Heart left ventricle (tissue), 16 donors: ENCODE results near the gene TET3. TPM values are rescaled to one million over a fixed set of nuclear protein-coding genes. Genes with fewer than 3 reads are reported as not detected.

Experiments
- ATAC-seq, 4 donors: fragments of 200-7000 bp; cut with Tn5 transposase; one replicate each; pipeline ENCODE4 v1.9.1; 2020 to 2022; ENCODE audit warnings: moderate library complexity in 4 of 4, mild to moderate bottlenecking in 3 of 4, moderate number of reproducible peaks in 1 of 4
- DNase-seq, 5 donors: peaks; one replicate each; pipeline ENCODE4 v3.0.0-alpha.2; 2020
- H3K27ac ChIP-seq, 12 donors: fragments of 200-600 bp; sonication (generic) in 4 of 12; one replicate each; pipeline versions ENCODE4 v1.5.0 to v1.8.0; 2016 to 2022; ENCODE audit warnings: mild to moderate bottlenecking in 2 of 12
- H3K27me3 ChIP-seq, 9 donors: fragments of 200-600 bp; sonication (generic) in 2 of 9; one replicate each; pipeline versions ENCODE4 v1.5.1 to v1.8.0; 2016 to 2022; ENCODE audit warnings: mild to moderate bottlenecking in 3 of 9
- H3K36me3 ChIP-seq, 9 donors: fragments of 200-600 bp; sonication (generic) in 2 of 9; one replicate each; pipeline versions ENCODE4 v1.5.0 to v1.8.0; 2018 to 2022; ENCODE audit warnings: mild to moderate bottlenecking in 2 of 9
- H3K4me1 ChIP-seq, 12 donors: fragments of 200-600 bp; sonication (generic) in 4 of 12; one replicate each; pipeline versions ENCODE4 v1.5.0 to v1.8.0; 2016 to 2022; ENCODE audit warnings: mild to moderate bottlenecking in 3 of 12
- H3K4me3 ChIP-seq, 12 donors: fragments of 200-600 bp; sonication (generic) in 4 of 12; one replicate each; pipeline versions ENCODE4 v1.5.0 to v1.8.0; 2017 to 2022; ENCODE audit warnings: mild to moderate bottlenecking in 9 of 12, moderate library complexity in 4 of 12
- H3K9me3 ChIP-seq, 12 donors: fragments of 200-600 bp; sonication (generic) in 4 of 12; one replicate each; pipeline versions ENCODE4 v1.5.0 to v1.8.0; 2016 to 2022; ENCODE audit warnings: mild to moderate bottlenecking in 1 of 12
- POLR2A ChIP-seq, 2 donors: fragments of 450-650 bp; IDR thresholded peaks; one replicate each; pipeline ENCODE4 v1.6.1; 2017; ENCODE audit warnings: antibody characterized with exemption in 2 of 2, mild to moderate bottlenecking in 2 of 2, moderate library complexity in 2 of 2
- WGBS, 4 donors: extraction: QIAGEN DNeasy Blood & Tissue Kit in 2 of 4; methylation state at CpG; one replicate each; pipeline versions ENCODE4 v1.1.5 to v1.1.7; 2013 to 2018; 5-methylcytosine and 5-hydroxymethylcytosine counted together
- intact Hi-C, 10 donors: fragments of 100-400 bp; cut with DNase I; formaldehyde crosslinking; loops; one replicate each; pipeline versions ENCODE4 v1.11.1 to v1.14.2; 2022
- polyA plus RNA-seq, 2 donors: library from polyadenylated mRNA; stranded (reverse); fragments of 200-250 nt; gene quantifications; one replicate each; pipeline ENCODE4 v1.2.3, GENCODE V29; 2013
- total RNA-seq, 9 donors: library from RNA; depleted of rRNA in 2 of 9; stranded (reverse); fragments of >200 nt in 2 of 9; fragmentation: NEBNext Ultra II Directional in 3 of 9; extraction: Animal tissue kit (Norgen Biotek cat#: 25700) in 3 of 9; gene quantifications; one replicate each; pipeline versions ENCODE4 v1.1.0 to v1.2.4, GENCODE V29; 2016 to 2023
- TF ChIP-seq, protein P1 (sequence below), 12 donors: fragments of 200-600 bp; sonication (generic) in 4 of 12; IDR thresholded peaks; one replicate each; pipeline versions ENCODE4 v1.5.0 to v1.8.0; 2018 to 2022; ENCODE audit warnings: antibody characterized with exemption in 12 of 12, mild to moderate bottlenecking in 5 of 12
- donor health status: ischemic (EF 13 %, LVEDD 7.1; RV severe dilation, severe dysfunction).
- donor health status: healthy with polysubstance abuse.
- donor health status: DM: no; HTN: yes; CAD: no.
- donor health status: DM: no; HTN: no; CAD: no.
- donor health status: ischemic (EF 25% LVEDD 6.9; RV normal size, moderate dysfunction).
- donor health status: ischemic (EF 25% LVEDD 5.7; RV mildly dilated, moderate dysfunction).
- donor health status: healthy.
- donor health status: DM: yes; HTN: yes; CAD: no.
- donor health status: ischemic (EF 35%, LVEDD 5.7; RV mildly dilated, moderate dysfunction).
- donor health status: nonischemic (EF 11% LVEDD 7.7; RV severe dilation, severe dysfunction).
- donor health status: DM: yes; HTN: yes; CAD: no.
- donor health status: PGD.
- donor health status: ischemic (EF 29% LVEDD 5.4; RV normal size, mild dysfunction).
- donor health status: nonischemic (EF 23%, LVEDD 6.1; RV moderate dilation, normal function).

Gene TET3
- total and polyA plus RNA-seq, 11 donors, result 1.2 to 12.6 (median 2.5) TPM

DNA sequence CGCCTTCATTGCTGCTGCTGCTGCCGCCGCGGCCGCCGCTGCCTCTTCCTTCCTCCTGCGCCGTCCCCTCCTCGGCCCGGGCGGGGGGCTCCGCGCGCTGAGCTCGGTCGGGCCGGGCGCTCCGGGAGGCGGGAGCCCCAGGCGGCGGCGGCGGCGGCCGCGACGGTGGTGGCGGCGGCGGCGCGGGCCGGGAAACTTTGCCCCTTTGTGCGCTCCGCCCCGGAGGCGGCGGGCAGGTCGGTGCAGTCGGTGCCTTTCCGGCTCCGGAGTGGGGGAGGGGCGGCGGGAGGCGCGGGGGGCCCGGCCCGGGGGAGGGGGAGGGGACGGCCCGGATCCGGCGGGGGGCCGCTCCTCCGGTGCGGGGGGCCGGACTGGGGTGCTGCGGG lies 205 bp downstream of the TET3 start:
- peak overlapping the region in 9 of 12 donors; percentile 38 to 95 (median 62) for H3K27ac ChIP-seq
- peak; percentile 52 to 85 (median 62) for DNase-seq
- no peaks in the 10 kb centered on the region for H3K9me3 ChIP-seq
- intact Hi-C loops, result loop anchor here in 8 of 10 donors (2.0 to 10.0 kb wide), 7 partner anchors 53 to 160 kb away; partner anchors contain the start of genes DGUOK (in 7 of the 8) and STAMBP (in 4 of the 8)
- no peaks in the 10 kb centered on the region for H3K27me3 ChIP-seq
- peaks cover 0 to 1% (median 0%) of the 10 kb centered on the region in 9 donors for H3K36me3 ChIP-seq
- H3K4me3 ChIP-seq, result peak overlapping the region in 10 of 12 donors; percentile 52 to 71 (median 61)
- TF ChIP-seq POLR2A (IDR thresholded peaks at IDR 0.05), result no peak
- TF ChIP-seq, protein P1, sequence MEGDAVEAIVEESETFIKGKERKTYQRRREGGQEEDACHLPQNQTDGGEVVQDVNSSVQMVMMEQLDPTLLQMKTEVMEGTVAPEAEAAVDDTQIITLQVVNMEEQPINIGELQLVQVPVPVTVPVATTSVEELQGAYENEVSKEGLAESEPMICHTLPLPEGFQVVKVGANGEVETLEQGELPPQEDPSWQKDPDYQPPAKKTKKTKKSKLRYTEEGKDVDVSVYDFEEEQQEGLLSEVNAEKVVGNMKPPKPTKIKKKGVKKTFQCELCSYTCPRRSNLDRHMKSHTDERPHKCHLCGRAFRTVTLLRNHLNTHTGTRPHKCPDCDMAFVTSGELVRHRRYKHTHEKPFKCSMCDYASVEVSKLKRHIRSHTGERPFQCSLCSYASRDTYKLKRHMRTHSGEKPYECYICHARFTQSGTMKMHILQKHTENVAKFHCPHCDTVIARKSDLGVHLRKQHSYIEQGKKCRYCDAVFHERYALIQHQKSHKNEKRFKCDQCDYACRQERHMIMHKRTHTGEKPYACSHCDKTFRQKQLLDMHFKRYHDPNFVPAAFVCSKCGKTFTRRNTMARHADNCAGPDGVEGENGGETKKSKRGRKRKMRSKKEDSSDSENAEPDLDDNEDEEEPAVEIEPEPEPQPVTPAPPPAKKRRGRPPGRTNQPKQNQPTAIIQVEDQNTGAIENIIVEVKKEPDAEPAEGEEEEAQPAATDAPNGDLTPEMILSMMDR (IDR thresholded peaks at IDR 0.05), result no peak
- 1 to 2% (median 1%) methylated on average over 20 to 55 of the region's 58 CpGs; no CpG with 5 or more reads in 1 of the 4 donors for WGBS, 4 donors
- ATAC-seq, result no peak
- peaks cover under 1 to 89% (median 52%) of the 10 kb centered on the region in 12 donors for H3K4me1 ChIP-seq

DNA sequence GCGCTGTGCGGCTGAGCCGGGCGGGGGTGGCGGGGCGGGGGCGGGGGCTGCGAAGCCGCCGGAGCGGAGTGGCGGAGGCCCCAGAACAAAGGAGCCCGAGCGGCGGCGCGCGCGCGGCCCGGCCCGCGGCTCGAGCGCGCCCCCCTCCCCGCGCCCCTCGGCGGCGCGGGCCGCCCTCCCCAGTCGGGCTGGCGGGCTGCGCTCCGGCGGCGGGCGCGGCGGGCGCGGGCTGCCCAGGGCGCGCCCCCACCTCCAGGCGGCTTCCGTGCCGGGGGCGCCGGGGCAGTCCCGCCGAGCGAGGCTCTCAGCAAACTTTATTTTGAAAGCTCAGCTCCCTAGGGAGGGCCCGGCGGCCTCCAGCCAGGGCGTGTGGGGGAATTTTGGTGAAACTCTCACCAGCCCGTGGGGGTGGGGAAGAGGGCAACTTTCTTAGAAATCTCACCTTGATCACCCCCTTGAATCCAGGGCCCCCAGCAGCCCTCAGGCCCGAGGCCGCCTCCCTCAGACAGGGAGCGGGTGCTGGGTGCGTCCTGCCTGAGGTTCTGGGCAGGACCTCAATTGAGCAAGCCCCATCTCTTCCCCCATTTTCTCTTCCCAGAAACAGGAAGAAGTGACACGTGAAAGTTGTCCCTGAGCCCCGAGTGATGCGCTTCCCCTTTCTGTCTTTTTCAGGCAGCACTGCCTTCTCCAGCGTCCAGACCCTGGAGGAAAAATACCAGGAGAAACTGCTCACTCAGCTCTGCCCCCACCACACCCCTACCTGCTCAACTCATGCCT lies 786 bp downstream of the TET3 start:
- WGBS, 4 donors, result 3 to 33% (median 16%) methylated on average over 9 to 66 of the region's 66 CpGs
- H3K27ac ChIP-seq, result peak overlapping the region in 10 of 12 donors; percentile 46 to 95 (median 64)
- H3K4me1 ChIP-seq, result peaks cover 0 to 84% (median 51%) of the 10 kb centered on the region in 12 donors
- DNase-seq (peak in 4 of 5 donors; percentile 53 to 77 (median 56)), ATAC-seq (peak in 3 of 4 donors; percentile 5 to 11 (median 11))
- H3K9me3 ChIP-seq, result no peaks in the 10 kb centered on the region
- TF ChIP-seq, protein P1 (IDR thresholded peaks at IDR 0.05), result no peak
- peak in 1 of 2 donors; percentile 38 for TF ChIP-seq POLR2A (IDR thresholded peaks at IDR 0.05)
- intact Hi-C loops, result loop anchor here in 5 of 10 donors (2.0 to 10.0 kb wide), 6 partner anchors 58 to 161 kb away; partner anchors contain the start of genes DGUOK (in 4 of the 5) and STAMBP (in 4 of the 5)
- H3K36me3 ChIP-seq, result peaks cover 0 to 7% (median 0%) of the 10 kb centered on the region in 9 donors
- H3K4me3 ChIP-seq, result peak overlapping the region; percentile 31 to 71 (median 60)
- H3K27me3 ChIP-seq, result no peaks in the 10 kb centered on the region

DNA sequence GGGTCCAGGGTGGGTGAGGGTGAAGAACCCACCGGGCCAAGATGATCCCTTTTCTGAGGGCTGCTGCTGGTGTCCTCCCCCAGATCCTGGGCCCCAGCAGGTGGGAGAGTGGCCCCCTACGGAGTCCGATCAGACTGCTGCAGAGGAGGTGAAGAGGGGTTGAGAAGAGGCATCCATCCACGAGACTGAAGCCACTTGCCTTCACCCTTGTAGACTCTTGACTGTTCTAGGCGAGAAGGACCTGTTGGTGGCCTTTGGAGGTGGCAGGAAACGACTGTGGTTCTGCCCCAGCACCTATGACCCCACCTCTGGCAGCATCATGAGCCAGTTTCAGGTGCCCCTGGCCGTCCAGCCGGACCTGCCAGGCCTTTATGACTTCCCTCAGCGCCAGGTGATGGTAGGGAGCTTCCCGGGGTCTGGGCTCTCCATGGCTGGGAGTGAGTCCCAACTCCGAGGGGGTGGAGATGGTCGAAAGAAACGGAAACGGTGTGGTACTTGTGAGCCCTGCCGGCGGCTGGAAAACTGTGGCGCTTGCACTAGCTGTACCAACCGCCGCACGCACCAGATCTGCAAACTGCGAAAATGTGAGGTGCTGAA lies 1.5 kb downstream of the TET3 start:
- no peak for DNase-seq
- ATAC-seq, result no peak
- peak overlapping the region in 7 of 12 donors; percentile 46 to 95 (median 55) for H3K27ac ChIP-seq
- 91 to 94% (median 93%) methylated on average over 21 of the region's 21 CpGs for WGBS, 4 donors
- peaks cover 0 to 10% (median 0%) of the 10 kb centered on the region in 9 donors for H3K36me3 ChIP-seq
- no peak for TF ChIP-seq POLR2A (IDR thresholded peaks at IDR 0.05)
- TF ChIP-seq, protein P1 (IDR thresholded peaks at IDR 0.05), result no peak
- no peaks in the 10 kb centered on the region for H3K9me3 ChIP-seq
- no peaks in the 10 kb centered on the region for H3K27me3 ChIP-seq
- H3K4me1 ChIP-seq, result peaks cover 0 to 78% (median 46%) of the 10 kb centered on the region in 12 donors
- intact Hi-C loops, result loop anchor here in 5 of 10 donors (5.0 to 10.0 kb wide), 5 partner anchors 59 to 161 kb away; partner anchors contain the start of genes STAMBP (in 4 of the 5) and DGUOK (in 3 of the 5)
- peak overlapping the region in 10 of 12 donors; percentile 45 to 71 (median 61) for H3K4me3 ChIP-seq
